ENCODE results near the gene CACNA2D2. TPM values are rescaled to one million over a fixed set of nuclear protein-coding genes. Genes with fewer than 3 reads are reported as not detected.

CACNA2D2 gene
- total and polyA plus RNA-seq, 3 donors from 2014 or later, result 15.9 to 19.3 (median 16.1) TPM

DNA sequence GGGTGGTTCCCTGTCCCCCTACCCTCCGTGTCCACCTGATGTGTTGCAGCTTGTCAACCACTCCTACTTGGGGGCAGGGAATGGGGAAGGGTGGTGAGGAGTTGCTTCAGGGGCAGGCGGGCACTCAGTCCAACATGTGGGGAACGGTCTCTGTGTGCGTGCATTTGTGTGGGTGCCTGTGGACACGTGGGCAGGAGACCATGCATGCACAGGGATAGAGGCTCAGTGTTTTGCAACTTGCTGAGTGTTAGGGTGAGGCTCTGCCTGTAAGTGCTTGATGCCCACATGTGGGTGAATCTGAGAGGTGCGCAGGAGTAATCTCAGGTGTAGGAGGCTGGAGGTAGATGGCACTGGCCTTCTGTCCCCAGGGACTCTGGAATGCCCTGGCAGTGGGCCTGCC lies 119.7 kb downstream of the CACNA2D2 start:
- intact Hi-C loops (cut with DNase I; ENCODE audit: low total_unique reads), result no loop called here
- 80 to 91% methylated on average over 3 to 6 of the region's 6 CpGs for WGBS, 2 donors
- no peak overlapping the region for H3K27ac ChIP-seq

DNA sequence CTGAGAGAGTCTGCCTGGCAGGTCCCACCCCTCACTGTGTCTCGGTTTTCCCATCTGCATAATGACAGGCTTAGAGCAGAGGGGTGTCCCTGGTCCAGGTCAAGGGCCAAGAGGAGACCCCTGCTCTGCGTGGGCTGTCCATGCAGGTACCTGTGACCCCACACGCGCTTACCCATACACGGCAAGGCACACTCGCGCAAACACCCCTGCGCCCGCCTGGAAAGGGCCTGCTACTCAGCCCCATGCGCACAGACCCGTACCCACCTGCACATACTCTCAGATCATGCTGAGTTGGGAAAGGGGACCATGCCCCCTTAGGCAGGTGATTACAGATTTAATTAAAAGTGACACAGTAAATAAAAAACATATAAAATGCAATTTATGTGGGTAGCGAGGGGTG lies 120.7 kb downstream of the CACNA2D2 start:
- Histone ChIP-seq H3K4me1 (peaks cover 8% of the 10 kb centered on the region), H3K36me3 (ENCODE audit: low read depth, missing control alignments) (no peaks in the 10 kb centered on the region), H3K4me3 (no peak overlapping the region), H3K9me3 (no peaks in the 10 kb centered on the region), H3K27me3 (no peaks in the 10 kb centered on the region), H3K27ac (peak overlapping the region; percentile 41 to 57)
- intact Hi-C loops (cut with DNase I; ENCODE audit: low total_unique reads), result no loop called here
- WGBS, 2 donors, result 81 to 85% methylated on average over 12 of the region's 12 CpGs
- DNase-seq, result no peak
- no peak for TF ChIP-seq POLR2A (IDR thresholded peaks at IDR 0.05)
- TF ChIP-seq, protein P1, sequence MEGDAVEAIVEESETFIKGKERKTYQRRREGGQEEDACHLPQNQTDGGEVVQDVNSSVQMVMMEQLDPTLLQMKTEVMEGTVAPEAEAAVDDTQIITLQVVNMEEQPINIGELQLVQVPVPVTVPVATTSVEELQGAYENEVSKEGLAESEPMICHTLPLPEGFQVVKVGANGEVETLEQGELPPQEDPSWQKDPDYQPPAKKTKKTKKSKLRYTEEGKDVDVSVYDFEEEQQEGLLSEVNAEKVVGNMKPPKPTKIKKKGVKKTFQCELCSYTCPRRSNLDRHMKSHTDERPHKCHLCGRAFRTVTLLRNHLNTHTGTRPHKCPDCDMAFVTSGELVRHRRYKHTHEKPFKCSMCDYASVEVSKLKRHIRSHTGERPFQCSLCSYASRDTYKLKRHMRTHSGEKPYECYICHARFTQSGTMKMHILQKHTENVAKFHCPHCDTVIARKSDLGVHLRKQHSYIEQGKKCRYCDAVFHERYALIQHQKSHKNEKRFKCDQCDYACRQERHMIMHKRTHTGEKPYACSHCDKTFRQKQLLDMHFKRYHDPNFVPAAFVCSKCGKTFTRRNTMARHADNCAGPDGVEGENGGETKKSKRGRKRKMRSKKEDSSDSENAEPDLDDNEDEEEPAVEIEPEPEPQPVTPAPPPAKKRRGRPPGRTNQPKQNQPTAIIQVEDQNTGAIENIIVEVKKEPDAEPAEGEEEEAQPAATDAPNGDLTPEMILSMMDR (IDR thresholded peaks at IDR 0.05), result no peak

More for the DNA sequence above, 119.7 kb downstream of the CACNA2D2 start:
- TF ChIP-seq, protein P1 (IDR thresholded peaks at IDR 0.05), result no peak
- no peak for TF ChIP-seq POLR2A (IDR thresholded peaks at IDR 0.05)
- no peak overlapping the region for H3K4me3 ChIP-seq
- H3K36me3 ChIP-seq (ENCODE audit: low read depth, missing control alignments), result no peaks in the 10 kb centered on the region
- no peak for DNase-seq
- H3K27me3 ChIP-seq, result no peaks in the 10 kb centered on the region
- no peaks in the 10 kb centered on the region for H3K9me3 ChIP-seq
- H3K4me1 ChIP-seq, result peaks cover 8% of the 10 kb centered on the region

DNA sequence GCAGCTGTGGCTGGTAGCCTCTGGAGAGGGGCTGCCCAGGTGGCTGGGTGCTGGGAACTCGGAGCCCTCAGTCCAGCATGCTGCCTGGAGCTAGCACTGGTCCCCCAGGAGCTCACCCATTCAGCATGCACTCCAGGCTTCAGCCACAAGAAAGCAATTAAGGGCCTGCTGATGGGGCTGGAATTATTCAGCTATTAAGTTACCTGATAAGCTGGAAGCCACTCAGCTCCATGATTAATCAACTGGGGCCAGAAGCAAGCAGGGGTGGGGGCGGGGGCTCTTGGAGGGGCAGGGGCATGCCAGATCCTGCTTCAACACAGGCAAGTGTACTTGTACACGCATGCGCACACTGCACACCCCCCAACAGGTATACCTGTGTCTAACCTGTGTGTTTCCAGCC lies 122.1 kb downstream of the CACNA2D2 start:
- no peak for DNase-seq
- WGBS, 2 donors, result 87 to 97% methylated on average over 3 to 4 of the region's 4 CpGs
- TF ChIP-seq POLR2A (IDR thresholded peaks at IDR 0.05), result no peak
- TF ChIP-seq, protein P1 (IDR thresholded peaks at IDR 0.05), result no peak

DNA sequence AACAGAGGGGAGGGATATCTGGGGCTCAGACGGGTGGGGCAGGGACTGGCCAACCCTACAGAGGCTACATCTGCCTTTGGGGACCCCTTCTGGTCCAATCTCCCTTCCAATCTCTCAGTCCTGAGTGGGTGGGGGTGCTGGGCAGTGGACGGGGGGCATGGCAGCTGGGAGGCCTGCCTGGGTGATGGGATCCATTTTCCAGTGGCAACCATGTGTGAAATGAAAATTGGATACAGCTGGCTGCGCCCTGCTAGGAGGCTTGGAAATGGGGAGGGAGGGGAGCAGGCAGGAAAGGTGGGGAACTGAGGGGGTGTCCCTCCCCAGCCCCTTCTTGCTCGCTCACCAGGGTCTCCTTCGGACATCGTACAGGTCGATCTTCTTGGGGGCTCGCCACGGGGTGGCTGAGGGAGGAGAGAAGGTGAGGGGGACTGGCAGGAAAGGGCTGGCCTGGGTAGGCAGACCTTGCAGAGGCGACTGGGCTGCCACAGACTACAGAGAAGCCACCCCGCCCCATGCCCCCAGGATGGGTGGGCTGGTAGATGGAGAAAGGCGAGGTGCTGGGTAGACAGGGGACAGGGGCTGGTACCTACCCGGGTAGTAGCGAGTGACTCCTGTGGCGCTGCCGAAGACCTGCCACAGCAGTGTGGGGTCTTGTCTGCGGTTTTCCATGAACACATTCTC lies 122.9 kb downstream of the CACNA2D2 start:
- WGBS, 2 donors, result 88 to 94% methylated on average over 17 of the region's 17 CpGs
- Histone ChIP-seq H3K36me3 (ENCODE audit: low read depth, missing control alignments) (no peaks in the 10 kb centered on the region), H3K4me3 (no peak overlapping the region), H3K9me3 (no peaks in the 10 kb centered on the region), H3K4me1 (peaks cover 8% of the 10 kb centered on the region), H3K27me3 (no peaks in the 10 kb centered on the region), H3K27ac (no peak overlapping the region)
- intact Hi-C loops (cut with DNase I; ENCODE audit: low total_unique reads), result no loop called here
- TF ChIP-seq, protein P1 (IDR thresholded peaks at IDR 0.05), result no peak
- TF ChIP-seq POLR2A (IDR thresholded peaks at IDR 0.05), result no peak
- no peak for DNase-seq

More for the DNA sequence above, 122.1 kb downstream of the CACNA2D2 start:
- Histone ChIP-seq H3K4me3 (no peak overlapping the region), H3K9me3 (no peaks in the 10 kb centered on the region), H3K4me1 (peaks cover 8% of the 10 kb centered on the region), H3K27ac (no peak overlapping the region), H3K27me3 (no peaks in the 10 kb centered on the region), H3K36me3 (ENCODE audit: low read depth, missing control alignments) (no peaks in the 10 kb centered on the region)
- intact Hi-C loops (cut with DNase I; ENCODE audit: low total_unique reads), result no loop called here

DNA sequence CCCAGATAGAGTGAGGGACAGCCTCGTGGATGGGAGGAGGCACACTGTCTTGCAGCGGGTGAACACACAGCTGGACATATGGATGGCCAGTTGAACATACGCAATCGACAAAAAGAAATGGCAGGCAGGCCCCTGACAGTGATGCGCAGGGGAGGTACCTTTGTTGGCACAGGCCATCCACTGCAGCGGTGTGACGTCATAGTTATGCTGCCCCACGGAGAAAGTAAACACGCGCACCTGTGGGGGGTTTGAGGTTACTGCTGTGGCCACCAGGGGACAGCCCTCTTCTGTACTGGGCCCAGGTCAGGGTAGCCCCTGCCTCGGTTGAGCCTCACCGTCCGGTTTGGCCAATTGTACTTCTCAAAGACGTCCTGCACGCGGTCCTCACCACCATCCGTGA lies 124.7 kb downstream of the CACNA2D2 start:
- TF ChIP-seq, protein P1 (IDR thresholded peaks at IDR 0.05), result no peak
- no peak for TF ChIP-seq POLR2A (IDR thresholded peaks at IDR 0.05)
- H3K36me3 ChIP-seq (ENCODE audit: low read depth, missing control alignments), result no peaks in the 10 kb centered on the region
- no peak overlapping the region for H3K27ac ChIP-seq
- H3K27me3 ChIP-seq, result no peaks in the 10 kb centered on the region
- intact Hi-C loops (cut with DNase I; ENCODE audit: low total_unique reads), result no loop called here
- WGBS, 2 donors, result 89 to 90% methylated on average over 17 of the region's 17 CpGs
- H3K4me3 ChIP-seq, result no peak overlapping the region
- peaks cover 8% of the 10 kb centered on the region for H3K4me1 ChIP-seq
- no peaks in the 10 kb centered on the region for H3K9me3 ChIP-seq
- DNase-seq, result no peak
